ENCODE data around the gene CCL3.
"Not testable (repeated sequence)": the region's sequence is repeated elsewhere in the genome, so short reads cannot be mapped to it uniquely, and the experiment has no call there.

GRCh38 chr17:36121099-36121498, 31.2 kb upstream of the CCL3 start:
- not testable (repeated sequence) for TF ChIP-seq CTCF (IDR thresholded peaks at IDR 0.05; ENCODE audit: extremely low read depth in 1 of 2, insufficient read depth in 1 of 2, low read depth in 1 of 2, low read length in 2 of 2); POLR2A (IDR thresholded peaks at IDR 0.05; ENCODE audit: low read depth, low read length); EZH2 (IDR thresholded peaks at IDR 0.05; ENCODE audit: borderline replicate concordance, low read depth, low read length, severe bottlenecking); FOS (IDR thresholded peaks at IDR 0.05; ENCODE audit: borderline replicate concordance, insufficient read depth, low read length); POLR2AphosphoS5 (IDR thresholded peaks at IDR 0.05; ENCODE audit: insufficient read depth, low read depth, low read length)
